Endodermal cell (in vitro differentiated cells): ENCODE data around the gene RBM4. TPM values are rescaled to one million over a fixed set of nuclear protein-coding genes. Genes with fewer than 3 reads are reported as not detected.

ENCODE experiments used
- DNase-seq: peaks from one replicate; pipeline ENCODE4 v3.0.0-alpha.2; 2017
- H3K27ac ChIP-seq: 2 replicates; pipeline ENCODE4 v1.5.1; 2013; ENCODE audit warnings: mild to moderate bottlenecking, low read depth, low read length, moderate library complexity
- H3K27me3 ChIP-seq: 2 replicates; pipeline ENCODE4 v1.6.1; 2013; ENCODE audit warnings: mild to moderate bottlenecking, low read length, moderate library complexity; ENCODE audit not compliant: insufficient read depth, control insufficient read depth, poor library complexity, severe bottlenecking
- H3K36me3 ChIP-seq: 2 replicates; pipeline ENCODE4 v1.7.0; 2013; ENCODE audit warnings: mild to moderate bottlenecking, low read length, moderate library complexity; ENCODE audit not compliant: control insufficient read depth, insufficient read depth
- H3K4me1 ChIP-seq: one replicate; pipeline ENCODE4 v1.7.0; 2013; ENCODE audit warnings: low read length; ENCODE audit not compliant: control insufficient read depth, insufficient read depth
- H3K4me3 ChIP-seq: 2 replicates; pipeline ENCODE4 v1.5.1; 2013; ENCODE audit warnings: mild to moderate bottlenecking, low read length, moderate library complexity
- H3K9ac ChIP-seq: 2 replicates; pipeline ENCODE4 v1.6.1; 2013; ENCODE audit warnings: mild to moderate bottlenecking, low read length, moderate library complexity; ENCODE audit not compliant: poor library complexity, severe bottlenecking; ENCODE audit errors: extremely low read depth
- H3K9me3 ChIP-seq: 2 replicates; pipeline ENCODE4 v1.6.1; 2013; ENCODE audit warnings: mild to moderate bottlenecking, low read length, moderate library complexity; ENCODE audit not compliant: control insufficient read depth
- H3K27ac Mint-ChIP-seq: 2 replicates; pipeline ENCODE4 v1.8.0; 2020; ENCODE audit warnings: mixed read lengths
- H3K27me3 Mint-ChIP-seq: 2 replicates; pipeline ENCODE4 v1.8.0; 2021; ENCODE audit warnings: mild to moderate bottlenecking, mixed read lengths; ENCODE audit not compliant: insufficient read depth
- H3K36me3 Mint-ChIP-seq: 2 replicates; pipeline ENCODE4 v1.8.0; 2020; ENCODE audit warnings: low read depth, mixed read lengths
- H3K4me1 Mint-ChIP-seq: 2 replicates; pipeline ENCODE4 v1.8.0; 2020; ENCODE audit warnings: mixed read lengths
- H3K4me3 Mint-ChIP-seq: 2 replicates; pipeline ENCODE4 v1.8.0; 2020; ENCODE audit warnings: mild to moderate bottlenecking, moderate library complexity, mixed read lengths
- H3K9me3 Mint-ChIP-seq: 2 replicates; pipeline ENCODE4 v1.8.0; 2020; ENCODE audit warnings: mild to moderate bottlenecking, mixed read lengths
- WGBS, 2 experiments: methylation state at CpG; one replicate each; pipeline versions ENCODE4 v1.1.5 to v1.1.7; 2013; ENCODE audit warnings: missing lambda C conversion rate in 2 of 2, mixed read lengths in 1 of 2; ENCODE audit not compliant: insufficient coverage in 1 of 2, insufficient read length in 1 of 2; 5-methylcytosine and 5-hydroxymethylcytosine counted together
- total RNA-seq, 2 donors: library from RNA; stranded (reverse); fragmentation: NEBNext Ultra II Directional in 1 of 2; extraction: Animal tissue kit (Norgen Biotek cat#: 25700) in 1 of 2; gene quantifications; 2 replicates in 1 of 2; 3 replicates in 1 of 2; pipeline ENCODE4 v1.2.1, GENCODE V29; 2021
- TF ChIP-seq, protein P1 (sequence below): fragments of 200-600 bp; sonication (generic); conservative IDR thresholded peaks from 2 replicates; pipeline ENCODE4 v1.5.0; 2021; ENCODE audit warnings: antibody characterized with exemption, mild to moderate bottlenecking

Gene RBM4
- total RNA-seq, 2 donors from 2014 or later: 151 to 191 TPM

DNA sequence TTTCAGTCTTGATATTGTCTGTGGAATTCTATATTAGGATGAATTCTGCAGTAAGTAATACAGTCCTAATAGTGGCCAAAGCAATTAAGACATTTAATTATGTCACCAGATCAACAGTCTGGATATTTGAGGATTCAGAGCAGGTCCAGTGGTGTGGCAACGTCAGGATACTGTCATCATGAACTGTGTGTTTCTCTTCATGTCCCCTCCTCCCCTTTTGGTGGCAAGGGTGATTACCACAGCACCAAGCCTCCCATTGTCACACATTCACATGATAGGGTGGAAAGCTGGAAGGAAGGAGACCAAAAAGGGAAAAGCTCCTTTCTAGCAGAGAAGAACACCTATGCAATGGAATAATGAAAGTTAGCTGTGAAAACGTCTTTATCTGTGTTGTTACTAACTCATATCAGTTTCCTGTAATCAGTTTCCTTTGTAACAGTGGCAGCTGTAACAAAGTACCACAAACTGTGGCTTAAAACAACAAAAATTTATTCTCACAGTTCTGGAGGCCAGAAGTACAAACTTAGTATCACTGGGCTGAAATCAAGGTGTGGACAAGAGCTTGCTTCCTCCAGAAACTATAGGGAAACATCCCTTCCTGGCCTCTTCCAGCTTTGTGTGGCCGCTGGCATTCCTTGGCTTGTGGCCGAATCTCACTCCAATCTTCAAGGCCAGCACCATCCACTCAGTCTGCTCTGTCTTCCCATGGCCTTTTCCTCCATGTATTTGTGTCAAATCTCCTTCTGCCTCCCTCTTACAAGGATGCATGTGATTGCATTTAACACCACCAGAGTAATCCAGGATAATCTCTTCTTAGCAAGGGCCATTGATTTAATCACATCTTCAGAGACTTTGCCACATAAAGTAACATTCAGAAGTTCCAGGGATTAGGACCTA is 28.5 kb upstream of the RBM4 start:
- no peaks in the 10 kb centered on the region for H3K4me1 Mint-ChIP-seq
- Histone ChIP-seq H3K9ac (no peak overlapping the region), H3K4me1 (no peaks in the 10 kb centered on the region), H3K36me3 (peaks cover 9% of the 10 kb centered on the region), H3K27me3 (peaks cover 4% of the 10 kb centered on the region), H3K4me3 (no peak overlapping the region), H3K9me3 (no peaks in the 10 kb centered on the region), H3K27ac (no peak overlapping the region)
- 90 to 94% methylated on average over 3 to 4 of the region's 4 CpGs for WGBS, 2 experiments
- no peak for DNase-seq
- H3K27me3 Mint-ChIP-seq: peaks cover 7% of the 10 kb centered on the region
- TF ChIP-seq, protein P1, sequence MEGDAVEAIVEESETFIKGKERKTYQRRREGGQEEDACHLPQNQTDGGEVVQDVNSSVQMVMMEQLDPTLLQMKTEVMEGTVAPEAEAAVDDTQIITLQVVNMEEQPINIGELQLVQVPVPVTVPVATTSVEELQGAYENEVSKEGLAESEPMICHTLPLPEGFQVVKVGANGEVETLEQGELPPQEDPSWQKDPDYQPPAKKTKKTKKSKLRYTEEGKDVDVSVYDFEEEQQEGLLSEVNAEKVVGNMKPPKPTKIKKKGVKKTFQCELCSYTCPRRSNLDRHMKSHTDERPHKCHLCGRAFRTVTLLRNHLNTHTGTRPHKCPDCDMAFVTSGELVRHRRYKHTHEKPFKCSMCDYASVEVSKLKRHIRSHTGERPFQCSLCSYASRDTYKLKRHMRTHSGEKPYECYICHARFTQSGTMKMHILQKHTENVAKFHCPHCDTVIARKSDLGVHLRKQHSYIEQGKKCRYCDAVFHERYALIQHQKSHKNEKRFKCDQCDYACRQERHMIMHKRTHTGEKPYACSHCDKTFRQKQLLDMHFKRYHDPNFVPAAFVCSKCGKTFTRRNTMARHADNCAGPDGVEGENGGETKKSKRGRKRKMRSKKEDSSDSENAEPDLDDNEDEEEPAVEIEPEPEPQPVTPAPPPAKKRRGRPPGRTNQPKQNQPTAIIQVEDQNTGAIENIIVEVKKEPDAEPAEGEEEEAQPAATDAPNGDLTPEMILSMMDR: no peak
- H3K36me3 Mint-ChIP-seq: peaks cover 28% of the 10 kb centered on the region
- H3K9me3 Mint-ChIP-seq: peaks cover 9% of the 10 kb centered on the region
- no peak overlapping the region for H3K4me3 Mint-ChIP-seq
- H3K27ac Mint-ChIP-seq: no peak overlapping the region

DNA sequence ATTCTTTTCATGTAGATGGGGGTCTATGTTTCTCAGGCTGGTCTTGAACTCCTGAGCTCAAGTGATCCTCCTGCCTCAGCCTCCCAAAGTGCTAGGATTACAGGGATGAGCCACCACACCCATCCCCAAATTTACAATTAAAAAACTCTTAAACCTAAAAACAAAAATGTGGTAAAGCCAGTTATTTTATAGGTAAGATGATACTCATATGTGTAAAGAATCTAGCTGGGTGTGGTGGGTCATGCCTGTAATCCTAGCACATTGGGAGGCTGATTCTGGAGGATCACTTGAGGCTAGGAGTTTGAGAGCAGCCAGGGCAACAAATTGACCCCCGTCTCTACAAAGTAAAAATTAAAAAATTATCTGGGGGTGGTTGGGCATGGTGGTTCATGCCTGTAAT is 26.0 kb upstream of the RBM4 start:
- no peak overlapping the region for H3K4me3 ChIP-seq
- H3K36me3 ChIP-seq: no peaks in the 10 kb centered on the region
- H3K27me3 ChIP-seq: peaks cover 4% of the 10 kb centered on the region
- peaks cover 9% of the 10 kb centered on the region for H3K9me3 Mint-ChIP-seq
- no peaks in the 10 kb centered on the region for H3K4me1 ChIP-seq
- H3K27ac ChIP-seq: no peak overlapping the region
- H3K9ac ChIP-seq: no peak overlapping the region
- WGBS, 2 experiments: 100% methylated on average over 1 of the region's 1 CpG
- H3K4me1 Mint-ChIP-seq: peaks cover 2% of the 10 kb centered on the region
- TF ChIP-seq, protein P1: no peak
- no peak overlapping the region for H3K4me3 Mint-ChIP-seq
- peaks cover 7% of the 10 kb centered on the region for H3K27me3 Mint-ChIP-seq
- no peak for DNase-seq
- H3K27ac Mint-ChIP-seq: no peak overlapping the region
- H3K36me3 Mint-ChIP-seq: peaks cover 11% of the 10 kb centered on the region
- no peaks in the 10 kb centered on the region for H3K9me3 ChIP-seq

DNA sequence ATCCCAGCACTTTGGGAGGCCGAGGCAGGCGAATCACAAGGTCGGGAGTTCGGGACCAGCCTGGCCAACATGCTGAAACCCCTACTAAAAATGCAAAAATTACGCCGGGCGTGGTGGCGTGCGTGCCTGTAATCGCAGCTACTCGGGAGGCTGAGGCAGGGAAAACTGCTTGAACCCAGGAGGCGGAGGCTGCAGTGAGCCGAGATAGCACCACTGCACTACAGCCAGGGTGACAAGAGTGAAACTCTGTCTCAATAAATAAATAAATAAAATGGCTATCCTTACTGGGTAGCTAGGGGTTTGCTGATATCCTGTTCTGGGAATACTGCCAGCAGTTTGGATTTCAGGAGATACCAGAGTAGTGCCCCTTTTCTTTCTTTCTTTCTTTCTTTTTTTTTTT is 24.4 kb upstream of the RBM4 start:
- H3K4me1 ChIP-seq: no peaks in the 10 kb centered on the region
- H3K9ac ChIP-seq: no peak overlapping the region
- H3K4me1 Mint-ChIP-seq: peaks cover 15% of the 10 kb centered on the region
- peaks cover 4% of the 10 kb centered on the region for H3K27me3 ChIP-seq
- H3K9me3 Mint-ChIP-seq: peaks cover 9% of the 10 kb centered on the region
- H3K4me3 ChIP-seq: no peak overlapping the region
- H3K4me3 Mint-ChIP-seq: no peak overlapping the region
- H3K36me3 Mint-ChIP-seq: peaks cover 20% of the 10 kb centered on the region
- no peak for DNase-seq
- TF ChIP-seq, protein P1: no peak
- H3K27me3 Mint-ChIP-seq: peaks cover 7% of the 10 kb centered on the region
- no peak overlapping the region for H3K27ac Mint-ChIP-seq
- H3K9me3 ChIP-seq: no peaks in the 10 kb centered on the region
- 97 to 99% methylated on average over 11 of the region's 13 CpGs for WGBS, 2 experiments
- no peak overlapping the region for H3K27ac ChIP-seq
- peaks cover 14% of the 10 kb centered on the region for H3K36me3 ChIP-seq
